HL-60/S4 treated with phorbol 12-myristate 13-acetate at 8.2 ng/mL for 4 days and 3 days (cell line): ENCODE measurements around the gene MT1B.

Experiments used
- in situ Hi-C: fragments of 300-500 bp; cut with MboI; formaldehyde crosslinking; loops from 2 replicates; pipeline ENCODE4 v1.15.0; 2022; ENCODE audit warnings: low sequenced_read_pairs

The MT1B gene

DNA sequence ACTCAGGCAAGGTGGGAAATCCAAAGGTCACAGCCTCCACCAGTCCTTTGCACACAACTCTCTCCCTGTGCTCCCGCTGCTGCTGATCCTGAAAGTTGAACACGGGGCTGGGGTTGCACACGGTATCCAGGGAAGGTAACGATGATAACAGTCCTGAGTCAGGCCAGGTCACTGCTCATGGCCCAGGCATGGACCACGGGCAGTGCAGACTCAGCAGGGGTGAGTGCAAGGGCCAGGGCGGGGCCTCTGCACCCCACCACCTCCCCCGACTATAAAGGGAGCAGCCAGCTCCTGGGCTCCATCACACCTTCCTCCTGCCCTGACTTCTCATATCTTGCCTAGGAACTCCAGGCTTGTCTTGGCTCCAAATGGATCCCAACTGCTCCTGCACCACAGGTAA, at the start of gene MT1B:
MT1B (plus strand) TSS at position 301 of the 400 bp plus-strand sequence; CDS start at position 369, 68 bp downstream.
- in situ Hi-C loops, result no loop called here

DNA sequence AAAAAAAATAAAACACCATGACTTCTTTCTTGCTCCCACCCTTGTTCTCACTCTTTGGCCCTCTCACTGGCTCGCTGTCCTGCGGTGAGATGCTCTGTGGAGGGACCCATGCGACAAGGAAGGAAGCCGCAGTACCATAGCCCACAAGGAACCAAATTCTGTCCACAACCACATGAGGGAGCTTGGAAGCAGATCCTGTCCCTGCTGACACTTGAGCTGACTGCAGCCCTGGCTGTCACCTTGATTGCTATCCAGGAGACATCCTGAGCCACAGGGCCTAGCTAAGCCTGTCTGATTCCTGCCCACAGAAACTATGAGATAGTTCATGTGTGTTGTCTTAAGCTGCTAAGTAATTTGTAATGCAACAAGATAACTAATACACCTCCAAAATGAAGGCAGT, 48.1 kb upstream of the MT1B start:
- in situ Hi-C loops, result no loop called here

DNA sequence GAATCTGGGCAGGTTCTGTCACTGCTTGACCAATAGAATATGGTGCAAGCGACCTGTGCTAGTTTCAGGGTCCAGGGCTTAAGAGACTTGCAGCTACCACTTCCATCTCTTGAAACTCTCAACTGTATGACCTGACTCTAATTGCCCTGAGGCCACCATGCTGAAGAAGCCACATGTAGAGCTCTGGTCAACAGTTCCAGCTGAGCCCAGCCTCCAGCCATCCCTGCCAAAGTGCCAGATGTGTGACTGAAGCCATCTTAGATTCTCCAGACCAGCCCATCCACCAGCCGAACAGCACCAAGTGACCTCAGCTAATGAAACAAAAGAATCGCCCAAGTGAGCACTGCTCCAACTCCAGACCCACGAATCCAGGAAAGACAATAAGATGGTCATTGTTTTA, 46.7 kb upstream of the MT1B start:
- in situ Hi-C loops, result no loop called here

DNA sequence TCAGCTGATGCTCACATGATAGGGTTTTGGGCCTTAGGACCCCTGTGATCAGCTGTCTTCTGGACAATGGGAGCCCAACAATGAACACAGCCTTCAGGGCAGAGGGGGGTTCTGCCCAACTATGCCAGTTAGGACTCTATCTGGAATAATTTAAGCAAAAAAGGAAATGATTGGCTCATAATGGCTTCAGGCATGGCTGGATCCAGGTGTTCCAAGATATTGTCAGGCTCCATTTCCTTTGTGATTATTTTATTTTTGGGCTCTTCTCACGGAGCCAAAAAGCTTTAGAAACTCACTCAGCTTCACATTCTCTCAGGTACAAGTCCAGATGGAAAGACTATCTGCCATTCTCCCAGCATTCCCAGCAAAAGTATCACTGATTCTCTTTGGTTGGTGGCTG, 46.2 kb upstream of the MT1B start:
- in situ Hi-C loops, result no loop called here

DNA sequence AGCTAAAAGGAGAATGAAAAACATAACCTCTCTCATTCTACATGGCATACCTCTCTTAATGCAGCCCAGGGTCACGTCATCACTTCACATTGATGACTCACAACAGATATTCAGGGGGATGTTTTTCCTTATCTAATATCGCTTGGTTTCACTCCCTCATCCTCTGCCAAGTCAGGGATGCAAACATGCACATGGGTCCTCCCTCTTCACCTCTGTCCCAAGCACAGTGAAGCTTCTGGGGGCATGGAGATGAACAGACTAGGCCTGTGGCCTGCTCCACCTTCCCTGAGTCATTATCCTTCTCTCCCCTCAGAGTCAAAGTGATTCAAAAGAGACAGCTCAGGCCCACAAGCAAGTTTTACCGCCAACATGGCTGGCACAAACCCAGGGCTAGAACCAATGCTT, 45.6 kb upstream of the MT1B start:
- in situ Hi-C loops, result no loop called here

DNA sequence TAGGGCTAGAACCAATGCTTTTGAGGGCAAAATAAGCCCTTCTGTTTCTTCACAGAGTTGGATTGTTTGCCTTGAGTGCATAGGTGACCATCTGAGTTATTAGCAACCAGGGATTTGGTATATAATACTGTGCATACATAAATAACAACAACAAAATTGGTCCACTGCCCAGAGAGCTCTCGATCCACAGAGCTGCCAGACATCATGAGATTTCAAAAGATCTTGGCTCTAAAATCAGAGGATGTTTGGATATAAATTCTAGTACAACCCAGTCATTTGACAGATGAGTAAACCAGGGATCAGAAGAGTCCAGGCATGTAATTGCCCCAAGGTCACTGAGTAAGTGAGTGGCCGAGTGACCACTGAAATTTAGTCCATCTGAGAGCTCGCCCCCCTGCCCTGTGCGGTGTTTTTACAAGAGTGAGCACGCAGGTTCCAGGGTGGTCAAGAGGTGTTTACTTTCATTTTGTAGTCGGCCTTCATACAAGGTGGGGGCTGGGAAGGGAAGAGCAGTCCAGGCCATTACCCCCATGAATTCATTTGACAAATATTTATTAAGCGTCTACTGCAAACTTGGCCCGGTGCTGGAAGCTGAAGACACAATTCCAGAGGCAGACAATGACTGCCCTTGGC, 45.1 kb upstream of the MT1B start:
- in situ Hi-C loops, result no loop called here

DNA sequence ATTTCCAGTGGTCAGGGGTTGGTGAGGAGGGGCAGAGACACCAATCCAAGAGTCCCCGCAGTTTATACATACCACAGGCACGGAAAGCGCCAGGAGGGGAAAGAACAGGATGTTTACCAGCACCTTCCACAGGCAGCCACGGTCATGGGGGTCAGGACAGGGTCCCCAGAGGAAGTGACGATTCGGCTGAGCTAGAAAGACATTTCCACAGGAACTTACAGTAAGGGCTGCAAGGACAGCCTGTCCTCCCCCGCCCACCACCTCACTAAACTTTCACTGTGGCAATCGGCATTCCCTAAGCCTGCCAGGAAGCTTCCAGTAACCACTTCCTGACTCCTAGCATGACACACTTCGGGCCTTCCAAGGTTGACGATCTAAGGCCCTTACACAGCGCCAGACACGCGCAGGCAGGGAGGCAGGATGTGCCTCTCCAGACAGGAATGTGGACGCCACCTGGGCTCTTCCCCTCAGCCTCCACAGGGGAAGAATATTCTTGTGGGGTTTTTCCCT, 44.5 kb upstream of the MT1B start:
- in situ Hi-C loops, result no loop called here

DNA sequence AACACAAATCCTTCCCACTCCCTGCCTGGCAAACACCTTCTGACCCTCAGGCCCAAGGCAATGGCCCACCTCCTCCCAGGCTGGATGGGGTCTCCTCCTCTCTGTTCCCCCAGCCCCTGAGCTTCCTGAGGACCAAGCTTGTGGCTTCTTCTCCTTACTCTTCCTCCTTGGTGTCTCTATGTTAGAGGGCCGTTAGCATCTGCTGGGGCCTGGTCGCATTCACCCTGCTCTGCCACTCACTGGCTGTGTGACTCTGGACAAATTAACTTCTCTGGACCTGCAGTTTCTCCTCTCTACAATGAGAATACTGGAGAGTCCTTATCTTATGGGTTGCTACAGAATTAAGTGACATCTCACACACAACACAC, 44.0 kb upstream of the MT1B start:
- in situ Hi-C loops, result no loop called here

DNA sequence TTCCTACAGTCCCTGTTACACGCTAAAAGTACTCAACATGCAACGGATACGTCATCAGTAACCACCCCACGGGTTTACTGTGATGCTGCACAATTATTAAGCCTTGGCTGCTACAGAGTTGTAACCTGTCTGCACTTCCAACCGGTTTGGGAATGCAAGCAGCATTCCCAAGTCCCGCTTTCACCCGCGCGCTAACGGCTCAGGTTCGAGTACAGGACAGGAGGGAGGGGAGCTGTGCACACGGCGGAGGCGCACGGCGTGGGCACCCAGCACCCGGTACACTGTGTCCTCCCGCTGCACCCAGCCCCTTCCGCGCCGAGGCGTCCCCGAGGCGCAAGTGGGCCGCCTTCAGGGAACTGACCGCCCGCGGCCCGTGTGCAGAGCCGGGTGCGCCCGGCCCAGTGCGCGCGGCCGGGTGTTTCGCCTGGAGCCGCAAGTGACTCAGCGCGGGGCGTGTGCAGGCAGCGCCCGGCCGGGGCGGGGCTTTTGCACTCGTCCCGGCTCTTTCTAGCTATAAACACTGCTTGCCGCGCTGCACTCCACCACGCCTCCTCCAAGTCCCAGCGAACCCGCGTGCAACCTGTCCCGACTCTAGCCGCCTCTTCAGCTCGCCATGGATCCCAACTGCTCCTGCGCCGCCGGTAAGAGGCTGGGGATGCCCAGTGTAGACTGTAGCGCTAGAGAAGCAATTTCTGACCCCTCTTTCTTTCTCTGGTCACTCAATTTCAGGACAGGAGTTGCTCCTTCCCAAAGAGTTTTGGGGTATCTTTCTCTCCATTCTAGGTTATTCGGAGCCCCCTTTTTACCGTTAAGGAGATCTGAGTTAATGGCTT, 43.4 kb upstream of the MT1B start, which contains the start of gene MT2A:
MT2A (plus strand) TSS at position 542 of the 833 bp plus-strand sequence; CDS start at position 614, 72 bp downstream.
- in situ Hi-C loops, result no loop called here

DNA sequence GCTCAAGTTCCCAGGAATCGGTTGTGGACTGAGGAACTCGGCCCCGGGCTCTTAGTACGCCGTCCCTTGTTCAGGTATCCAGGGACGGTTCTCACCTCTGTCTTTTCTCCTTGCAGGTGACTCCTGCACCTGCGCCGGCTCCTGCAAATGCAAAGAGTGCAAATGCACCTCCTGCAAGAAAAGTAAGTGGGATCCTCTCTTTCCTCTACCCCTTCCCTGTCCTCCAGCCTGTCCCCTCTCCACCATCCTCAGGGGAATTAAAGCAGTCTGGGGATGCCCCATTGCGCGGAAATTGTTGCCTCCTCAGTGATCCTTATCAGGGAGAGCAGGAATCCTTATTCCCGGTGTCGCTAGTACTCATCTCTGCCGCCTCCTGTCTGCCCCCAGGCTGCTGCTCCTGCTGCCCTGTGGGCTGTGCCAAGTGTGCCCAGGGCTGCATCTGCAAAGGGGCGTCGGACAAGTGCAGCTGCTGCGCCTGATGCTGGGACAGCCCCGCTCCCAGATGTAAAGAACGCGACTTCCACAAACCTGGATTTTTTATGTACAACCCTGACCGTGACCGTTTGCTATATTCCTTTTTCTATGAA, 42.7 kb upstream of the MT1B start:
- in situ Hi-C loops, result no loop called here

DNA sequence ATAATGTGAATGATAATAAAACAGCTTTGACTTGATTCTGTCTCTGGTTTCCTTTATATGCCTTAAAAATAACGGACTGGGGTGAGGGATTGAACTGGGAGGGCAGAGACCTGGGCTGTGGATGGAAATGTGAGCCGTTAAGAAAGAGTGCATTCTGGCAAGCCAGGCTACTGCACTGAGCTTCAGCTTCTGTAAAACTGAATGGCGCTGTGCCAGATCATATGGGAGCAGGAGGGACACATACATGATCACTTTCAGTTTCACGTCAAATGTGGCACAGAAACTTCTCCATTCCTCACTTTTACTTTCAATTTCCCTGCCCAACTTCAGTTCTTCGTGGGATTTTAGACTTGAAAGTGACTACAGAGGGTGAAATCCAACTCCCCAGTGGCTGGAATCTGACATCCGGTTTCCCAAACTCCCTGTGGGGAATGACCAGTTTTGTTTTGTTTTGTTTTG, 42.2 kb upstream of the MT1B start:
- in situ Hi-C loops, result no loop called here

DNA sequence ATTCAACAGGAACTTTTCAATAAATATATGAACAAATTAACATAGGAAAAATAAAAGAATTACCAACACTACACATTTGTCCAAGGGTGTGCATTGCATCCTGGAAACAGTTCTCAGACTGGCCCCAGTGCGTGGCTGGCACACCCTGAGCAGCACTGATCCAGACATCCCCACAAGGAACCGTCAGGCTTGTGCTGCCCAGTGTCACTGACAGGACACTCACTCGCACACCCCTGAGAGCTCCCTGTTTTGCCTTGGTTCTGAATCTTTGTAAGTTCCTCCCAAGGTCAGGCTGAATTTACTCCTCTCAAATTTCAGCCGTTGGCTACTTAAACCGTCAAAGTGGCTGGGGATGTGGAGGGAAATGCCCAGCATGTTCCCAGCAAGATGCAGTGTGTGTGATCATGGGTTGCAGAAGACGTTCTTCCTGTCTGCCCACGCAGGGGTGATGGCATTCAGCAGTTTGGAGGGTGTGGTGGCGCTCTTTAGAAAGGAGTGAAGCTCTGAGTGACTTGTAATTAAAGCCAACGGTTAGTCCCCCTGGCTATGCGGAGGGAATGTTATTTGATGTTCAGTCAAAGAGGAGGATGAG, 41.6 kb upstream of the MT1B start:
- in situ Hi-C loops, result no loop called here

DNA sequence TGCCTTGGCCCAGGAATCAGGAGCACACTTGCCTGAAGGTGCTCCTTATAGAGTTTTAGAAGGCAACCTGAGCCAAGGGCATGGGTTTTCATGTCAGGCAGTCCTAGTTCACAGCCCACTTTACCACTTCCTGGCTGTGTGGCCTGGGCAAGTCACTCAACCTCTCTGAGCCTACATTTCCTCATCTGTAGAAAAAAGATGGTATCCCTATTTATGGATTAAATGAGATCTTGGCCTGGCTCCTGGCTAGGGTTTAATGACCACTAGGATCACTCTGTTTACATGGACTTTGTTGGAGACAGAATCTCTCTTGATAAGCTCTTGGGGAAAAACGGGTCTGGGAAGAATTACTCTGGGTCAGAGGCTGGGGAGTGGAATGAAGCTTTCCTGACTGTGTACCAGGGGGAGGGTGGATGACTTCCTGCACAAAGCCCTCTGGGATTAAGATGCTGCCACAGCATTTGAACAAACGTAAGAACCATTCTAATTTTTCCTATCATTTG, 41.0 kb upstream of the MT1B start:
- in situ Hi-C loops, result no loop called here

DNA sequence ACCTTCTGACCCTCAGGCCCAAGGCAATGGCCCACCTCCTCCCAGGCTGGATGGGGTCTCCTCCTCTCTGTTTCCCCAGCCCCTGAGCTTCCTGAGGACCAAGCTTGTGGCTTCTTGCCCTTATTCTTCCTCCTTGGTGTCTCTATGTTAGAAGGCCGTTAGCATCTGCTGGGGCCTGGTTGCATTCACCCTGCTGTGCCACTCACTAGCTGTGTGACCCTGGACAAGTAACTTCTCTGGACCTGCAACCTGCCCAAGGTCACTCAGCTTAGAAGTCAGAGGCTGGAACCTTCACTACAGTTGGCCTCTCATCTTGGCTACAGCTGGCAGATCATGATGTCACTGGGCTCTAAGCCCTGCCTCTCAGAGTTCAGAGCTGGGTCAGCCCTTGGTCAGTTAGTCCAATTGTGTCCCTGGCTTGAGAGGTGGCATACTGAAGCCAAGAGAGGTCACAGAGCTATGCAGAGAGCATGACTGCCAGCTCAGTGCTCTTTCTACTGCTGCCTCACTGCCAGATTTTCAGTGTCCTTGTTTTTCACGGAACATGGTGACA, 40.3 kb upstream of the MT1B start:
- in situ Hi-C loops, result no loop called here

DNA sequence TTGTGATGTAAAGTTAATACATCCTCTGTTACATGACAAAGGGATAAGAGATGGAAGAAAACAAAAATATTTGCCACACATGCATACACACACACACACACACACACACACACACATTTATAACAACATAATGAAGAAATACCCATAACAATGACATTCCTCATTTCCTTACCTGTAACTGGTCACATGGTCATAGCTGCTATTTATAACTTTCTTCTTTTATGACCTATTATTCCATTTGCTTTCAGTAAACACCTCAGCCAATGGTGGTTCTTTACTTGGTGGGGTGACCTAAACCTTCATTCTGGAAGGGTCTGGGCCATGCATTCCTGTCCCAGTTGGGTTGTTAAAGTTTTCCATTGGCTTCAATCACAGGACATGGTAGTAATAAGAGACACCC, 38.0 kb upstream of the MT1B start:
- in situ Hi-C loops, result no loop called here

DNA sequence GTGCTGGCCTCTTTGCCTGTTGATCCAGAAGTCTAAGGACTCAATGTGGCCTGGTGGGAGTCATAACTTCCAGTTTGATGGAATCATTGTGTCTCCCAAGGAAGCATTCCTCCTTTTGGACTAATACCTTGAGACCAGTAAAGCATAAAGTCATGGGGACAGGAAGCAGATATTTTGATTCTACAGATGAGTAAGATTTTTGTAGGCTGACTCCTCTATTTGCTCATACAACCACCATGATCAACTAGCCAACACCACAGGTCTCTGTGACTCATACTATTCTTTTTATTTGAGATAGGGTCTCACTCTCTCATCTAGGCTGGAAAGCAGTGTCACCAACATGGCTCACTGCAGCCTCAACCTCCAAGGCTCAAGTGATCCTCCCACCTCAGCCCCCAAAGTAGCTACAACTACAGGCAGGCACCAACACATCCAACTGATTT, 37.1 kb upstream of the MT1B start:
- in situ Hi-C loops, result no loop called here

DNA sequence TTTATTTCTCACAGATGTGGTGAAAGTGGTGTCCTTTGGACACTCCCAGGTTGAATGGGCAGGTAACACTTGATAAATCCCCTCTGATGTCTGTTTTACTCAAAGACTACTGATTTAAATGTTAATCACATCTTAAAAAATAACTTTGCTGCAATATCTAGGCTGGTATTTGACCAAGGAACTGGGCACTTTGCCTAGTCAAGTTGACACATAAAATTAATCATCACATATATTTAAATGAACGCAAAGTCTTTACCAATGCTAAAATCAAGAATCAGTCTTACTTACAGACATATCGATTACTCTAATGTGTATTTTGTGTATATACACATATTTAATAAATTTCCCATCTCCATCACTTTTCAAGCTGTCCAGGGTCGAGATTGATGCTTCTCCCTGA, 36.3 kb upstream of the MT1B start:
- in situ Hi-C loops, result no loop called here

DNA sequence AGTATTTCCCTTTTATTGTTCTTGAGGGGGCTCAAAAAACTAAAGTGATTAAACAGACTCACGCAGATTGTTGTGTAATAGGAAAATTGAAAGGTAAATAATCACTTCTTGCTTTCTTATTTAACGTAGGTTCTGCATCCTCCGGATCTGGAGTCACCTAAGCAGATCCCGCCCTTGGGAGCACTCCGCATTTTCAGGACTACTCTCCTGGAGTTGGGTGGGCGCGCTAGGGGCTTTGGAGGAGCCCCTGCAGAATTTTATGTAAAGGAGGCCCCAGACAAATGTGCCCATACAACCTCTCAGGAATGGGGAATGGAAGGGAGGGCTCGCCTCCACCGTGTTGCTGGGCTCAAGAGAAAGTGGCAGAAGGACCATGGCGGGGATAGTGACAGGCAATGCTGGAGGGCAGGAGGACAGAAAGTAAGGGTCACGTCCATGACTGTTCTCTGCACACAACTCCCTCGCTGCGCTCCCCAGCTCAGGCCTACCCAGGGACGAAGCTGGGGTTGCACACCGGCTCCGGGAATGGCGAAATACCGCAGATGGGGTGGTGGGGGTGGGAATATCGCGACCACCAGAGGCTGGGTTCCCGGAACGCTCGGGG, 35.0 kb upstream of the MT1B start:
- in situ Hi-C loops, result no loop called here

DNA sequence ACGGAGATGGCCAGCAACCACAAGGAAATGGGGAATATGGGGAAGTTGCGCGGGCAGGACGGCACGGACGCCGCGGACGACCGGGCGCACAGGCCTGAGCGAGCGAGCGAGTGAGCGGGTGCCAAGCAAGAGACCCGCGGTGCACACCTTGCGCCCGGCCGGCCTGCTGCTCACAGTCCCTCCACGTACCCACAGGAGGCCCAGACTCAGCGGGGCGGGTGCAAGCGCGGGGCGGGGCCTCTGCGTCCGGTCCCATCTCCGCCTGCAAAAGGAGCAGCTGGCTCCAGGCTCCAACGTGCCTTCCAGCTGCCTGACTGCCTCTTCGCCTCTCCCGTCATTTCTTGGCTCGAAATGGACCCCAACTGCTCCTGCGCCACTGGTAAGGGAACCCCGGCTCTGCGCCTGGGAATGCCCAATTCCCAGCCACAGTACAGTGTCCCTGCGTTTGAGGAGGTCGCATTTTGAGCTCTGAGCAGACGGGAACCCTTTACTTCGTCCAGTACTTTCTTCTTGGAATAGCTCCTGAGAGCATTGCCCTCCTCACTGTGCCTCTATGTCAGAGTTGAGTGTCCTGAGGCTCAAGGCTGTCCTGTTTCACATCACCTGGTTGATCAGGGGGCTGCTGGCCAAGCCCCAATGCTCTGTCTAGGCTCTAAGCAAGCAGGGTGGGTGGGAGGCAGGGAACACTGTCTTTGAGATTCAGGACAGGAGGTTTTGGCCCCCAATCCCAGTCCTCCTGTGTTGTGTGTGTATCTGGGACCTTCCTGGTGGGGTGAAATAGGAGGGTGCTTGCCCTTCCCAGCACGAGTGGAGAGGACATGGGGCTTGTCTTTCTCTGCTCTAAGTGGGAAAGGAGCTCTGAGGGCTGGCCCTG, 34.2 kb upstream of the MT1B start:
- in situ Hi-C loops, result no loop called here
